Stomach (tissue), 9 donors: ENCODE data around the gene MAGEA4. TPM values are rescaled to one million over a fixed set of nuclear protein-coding genes. Genes with fewer than 3 reads are reported as not detected.

ENCODE experiments used
- DNase-seq, 2 donors: peaks; one replicate each; pipeline versions ENCODE4 v3.0.0 to v3.0.0-alpha.2; 2013 to 2019
- H3K27ac ChIP-seq, 5 donors: fragments of 200-600 bp in 4 of 5; sonication (generic) in 4 of 5; one replicate each; pipeline ENCODE4 v1.5.1; 2013 to 2019; ENCODE audit warnings: mild to moderate bottlenecking in 1 of 5, moderate library complexity in 1 of 5
- H3K27me3 ChIP-seq, 3 donors: fragments of 200-600 bp; sonication (generic); one replicate each; pipeline ENCODE4 v1.5.1; 2017 to 2019; ENCODE audit warnings: mixed run types in 1 of 3
- H3K36me3 ChIP-seq, 4 donors: fragments of 200-600 bp; sonication (generic); 1 replicate in 3 of 4; 2 replicates in 1 of 4; pipeline ENCODE4 v1.5.1; 2016 to 2019
- H3K4me1 ChIP-seq, 4 donors: fragments of 200-600 bp; sonication (generic); one replicate each; pipeline ENCODE4 v1.5.1; 2016 to 2019
- H3K4me3 ChIP-seq, 4 donors: fragments of 200-600 bp; sonication (generic) in 3 of 4; one replicate each; pipeline ENCODE4 v1.5.1; 2016 to 2019; ENCODE audit warnings: mild to moderate bottlenecking in 1 of 4
- H3K9me3 ChIP-seq, 4 donors: fragments of 200-600 bp; sonication (generic); one replicate each; pipeline ENCODE4 v1.5.1; 2016 to 2019
- EP300 ChIP-seq: sonication (generic); formaldehyde crosslinking; IDR thresholded peaks from one replicate; pipeline ENCODE4 v1.6.1; 2017; ENCODE audit warnings: antibody characterized with exemption
- POLR2A ChIP-seq, 4 donors: fragments of 450-650 bp; IDR thresholded peaks; one replicate each; pipeline ENCODE4 v1.6.1; 2016; ENCODE audit warnings: antibody characterized with exemption in 4 of 4, control low read depth in 2 of 4, mild to moderate bottlenecking in 1 of 4, moderate library complexity in 1 of 4
- POLR2AphosphoS5 ChIP-seq, 3 donors: sonication (generic); formaldehyde crosslinking; IDR thresholded peaks; one replicate each; pipeline ENCODE4 v1.6.1; 2016; ENCODE audit warnings: antibody characterized with exemption in 3 of 3
- WGBS, 5 donors: extraction: QIAGEN DNeasy Blood & Tissue Kit in 3 of 5; methylation state at CpG; one replicate each; pipeline versions ENCODE4 v1.1.5 to v1.1.7; 2013 to 2018; 5-methylcytosine and 5-hydroxymethylcytosine counted together
- intact Hi-C: fragments of 100-400 bp; cut with DNase I; formaldehyde crosslinking; loops from one replicate; pipeline ENCODE4 v1.15.1; 2023; ENCODE audit warnings: low total_unique reads
- polyA plus RNA-seq, 3 donors: library from polyadenylated mRNA; stranded (reverse); fragments of 200-250 nt; gene quantifications; one replicate each; pipeline ENCODE4 v1.2.3, GENCODE V29; 2013
- total RNA-seq, 5 donors: library from RNA; depleted of rRNA; stranded (reverse); fragments of >200 nt; gene quantifications; one replicate each; pipeline versions ENCODE4 v1.1.0 to v1.2.3, GENCODE V29; 2014 to 2016
- TF ChIP-seq, protein P1 (sequence below), 7 experiments: fragments of 450-650 bp in 4 of 7; fragments of 200-600 bp in 3 of 7; sonication (generic) in 3 of 7; IDR thresholded peaks; one replicate each; pipeline ENCODE4 v1.5.1; 2016 to 2019; ENCODE audit warnings: antibody characterized with exemption in 7 of 7, control low read depth in 2 of 7, mild to moderate bottlenecking in 1 of 7
- donor health status: healthy with polysubstance abuse.
- donor health status: Bipolar disorder and iron deficiency.
- donor health status: healthy.

The MAGEA4 gene
- total and polyA plus RNA-seq, 8 donors: not detected

DNA sequence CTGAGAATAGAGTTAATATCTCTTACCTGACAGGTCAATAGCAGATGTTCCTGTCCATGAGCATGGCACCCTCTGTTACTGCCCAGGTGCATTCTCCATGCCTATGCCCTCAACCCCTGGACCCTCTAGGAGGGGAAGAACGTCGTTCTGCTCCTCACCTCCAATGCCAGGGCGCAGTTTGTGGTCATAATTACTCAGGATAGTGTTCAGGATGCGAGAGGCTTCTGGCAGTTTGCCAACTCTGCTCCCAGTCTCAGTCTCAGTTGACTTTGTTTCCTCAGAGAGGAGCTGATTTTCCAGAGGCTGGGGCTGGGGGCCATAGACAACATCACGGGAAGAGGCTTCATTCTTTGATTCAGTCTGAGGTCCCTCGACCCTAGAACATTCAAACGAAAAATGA lies 57.3 kb downstream of the MAGEA4 start:
- Histone ChIP-seq H3K9me3 (peaks cover 0 to 6% (median 0%) of the 10 kb centered on the region in 4 donors), H3K27ac (peak overlapping the region in 1 of 5 donors; percentile 5), H3K27me3 (peaks cover 0 to 19% (median 17%) of the 10 kb centered on the region in 3 donors), H3K36me3 (peaks cover 0 to 6% (median 0%) of the 10 kb centered on the region in 4 donors), H3K4me1 (peaks cover 0 to 10% (median 0%) of the 10 kb centered on the region in 4 donors), H3K4me3 (no peak overlapping the region)
- intact Hi-C loops: no loop called here
- no peak for DNase-seq
- 41 to 70% (median 65%) methylated on average over 2 to 7 of the region's 7 CpGs for WGBS, 5 donors
- no peak for TF ChIP-seq POLR2A (IDR thresholded peaks at IDR 0.05)
- TF ChIP-seq, protein P1, sequence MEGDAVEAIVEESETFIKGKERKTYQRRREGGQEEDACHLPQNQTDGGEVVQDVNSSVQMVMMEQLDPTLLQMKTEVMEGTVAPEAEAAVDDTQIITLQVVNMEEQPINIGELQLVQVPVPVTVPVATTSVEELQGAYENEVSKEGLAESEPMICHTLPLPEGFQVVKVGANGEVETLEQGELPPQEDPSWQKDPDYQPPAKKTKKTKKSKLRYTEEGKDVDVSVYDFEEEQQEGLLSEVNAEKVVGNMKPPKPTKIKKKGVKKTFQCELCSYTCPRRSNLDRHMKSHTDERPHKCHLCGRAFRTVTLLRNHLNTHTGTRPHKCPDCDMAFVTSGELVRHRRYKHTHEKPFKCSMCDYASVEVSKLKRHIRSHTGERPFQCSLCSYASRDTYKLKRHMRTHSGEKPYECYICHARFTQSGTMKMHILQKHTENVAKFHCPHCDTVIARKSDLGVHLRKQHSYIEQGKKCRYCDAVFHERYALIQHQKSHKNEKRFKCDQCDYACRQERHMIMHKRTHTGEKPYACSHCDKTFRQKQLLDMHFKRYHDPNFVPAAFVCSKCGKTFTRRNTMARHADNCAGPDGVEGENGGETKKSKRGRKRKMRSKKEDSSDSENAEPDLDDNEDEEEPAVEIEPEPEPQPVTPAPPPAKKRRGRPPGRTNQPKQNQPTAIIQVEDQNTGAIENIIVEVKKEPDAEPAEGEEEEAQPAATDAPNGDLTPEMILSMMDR (IDR thresholded peaks at IDR 0.05): no peak
- no peak for TF ChIP-seq POLR2AphosphoS5 (IDR thresholded peaks at IDR 0.05)
- TF ChIP-seq EP300: no peak

- Histone ChIP-seq H3K27me3 (peaks cover 0 to 23% (median 19%) of the 10 kb centered on the region in 3 donors), H3K9me3 (peaks cover 0 to 6% (median 0%) of the 10 kb centered on the region in 4 donors), H3K4me3 (no peak overlapping the region), H3K36me3 (peaks cover 0 to 6% (median 0%) of the 10 kb centered on the region in 4 donors), H3K4me1 (peaks cover 0 to 10% (median 0%) of the 10 kb centered on the region in 4 donors), H3K27ac (peak overlapping the region in 1 of 5 donors; percentile 5)
- WGBS, 5 donors: 55 to 76% (median 68%) methylated on average over 6 of the region's 6 CpGs
- TF ChIP-seq POLR2AphosphoS5 (IDR thresholded peaks at IDR 0.05) (no peak), POLR2A (IDR thresholded peaks at IDR 0.05) (no peak), EP300 (no peak)
- TF ChIP-seq, protein P1 (IDR thresholded peaks at IDR 0.05): no peak
- DNase-seq: peak; percentile 21 to 29
- intact Hi-C loops: no loop called here
Observed at GRCh38 chrX:151970661-151971060, 58.0 kb downstream of the MAGEA4 start.

DNA sequence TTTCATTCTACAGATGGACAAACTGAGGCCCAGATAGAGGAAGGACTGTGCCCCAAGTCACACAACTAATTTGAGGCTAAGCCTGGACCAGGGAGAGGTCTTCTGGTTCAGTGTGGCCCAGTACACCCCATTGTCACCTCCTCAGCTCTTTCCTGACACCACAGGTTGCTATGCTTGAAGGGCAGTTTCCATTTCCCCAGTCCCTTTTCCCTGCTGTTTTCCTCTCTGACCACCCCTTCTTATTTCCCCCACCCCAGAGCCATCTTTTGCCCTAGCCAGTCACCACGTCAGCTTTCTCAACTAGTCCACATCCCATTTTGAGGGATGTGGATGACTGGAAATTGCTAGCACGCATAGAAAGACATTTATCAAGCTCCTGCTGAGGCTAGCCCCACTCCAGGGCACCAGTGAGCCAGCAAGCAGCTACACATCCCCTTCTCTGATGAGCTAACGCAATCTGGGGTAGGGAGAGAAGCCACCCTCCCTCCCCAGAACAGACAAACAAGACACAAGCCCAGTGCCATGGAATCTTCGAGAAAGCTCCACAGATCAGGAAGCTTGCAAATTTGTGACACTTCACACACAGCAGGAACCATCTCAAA lies 60.5 kb downstream of the MAGEA4 start:
- Histone ChIP-seq H3K4me3 (peak overlapping the region; percentile 45 to 49 (median 48)), H3K27me3 (peaks cover 0 to 24% (median 23%) of the 10 kb centered on the region in 3 donors), H3K36me3 (peaks cover 0 to 5% (median 0%) of the 10 kb centered on the region in 4 donors), H3K27ac (peak overlapping the region in 3 of 5 donors; percentile 68 to 75 (median 71)), H3K4me1 (peaks cover 0 to 10% (median 0%) of the 10 kb centered on the region in 4 donors), H3K9me3 (peaks cover 0 to 1% (median 0%) of the 10 kb centered on the region in 4 donors)
- DNase-seq: peak in 1 of 2 donors; percentile 4
- intact Hi-C loops: no loop called here
- TF ChIP-seq POLR2AphosphoS5 (IDR thresholded peaks at IDR 0.05): no peak
- TF ChIP-seq EP300: no peak
- TF ChIP-seq, protein P1 (IDR thresholded peaks at IDR 0.05): no peak
- TF ChIP-seq POLR2A (IDR thresholded peaks at IDR 0.05): no peak
- WGBS, 5 donors: 41 to 59% (median 54%) methylated on average over 4 of the region's 4 CpGs

DNA sequence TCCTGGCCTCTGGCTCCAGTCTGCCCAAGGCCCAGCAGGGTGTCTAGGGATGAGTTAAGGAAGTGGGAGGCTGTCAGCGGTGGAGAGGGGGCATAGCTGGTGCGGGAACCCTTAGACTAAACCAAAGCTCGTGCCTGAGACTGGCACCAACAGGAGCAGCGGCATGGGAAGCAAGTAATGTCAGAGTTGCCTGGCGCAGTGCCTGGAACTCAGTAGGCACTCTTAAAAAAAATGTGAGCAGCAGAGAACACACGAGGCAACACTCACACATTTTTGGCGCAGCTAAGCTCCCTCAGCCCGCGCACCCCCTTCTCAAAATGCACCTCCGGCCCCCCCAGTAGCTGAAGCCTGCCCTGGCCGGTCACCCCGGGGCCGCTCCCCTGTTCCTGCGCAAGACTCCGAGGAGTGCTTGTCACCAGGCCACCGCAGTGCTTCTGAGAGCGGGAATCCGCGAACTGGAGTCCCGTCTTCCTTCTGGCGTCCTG lies 61.2 kb downstream of the MAGEA4 start:
- TF ChIP-seq, protein P1 (IDR thresholded peaks at IDR 0.05): no peak
- no peak for TF ChIP-seq POLR2AphosphoS5 (IDR thresholded peaks at IDR 0.05)
- no peak for TF ChIP-seq POLR2A (IDR thresholded peaks at IDR 0.05)
- no peak for TF ChIP-seq EP300
- Histone ChIP-seq H3K27me3 (peaks cover 0 to 24% (median 23%) of the 10 kb centered on the region in 3 donors), H3K4me3 (peak overlapping the region; percentile 45 to 49 (median 48))

More for the DNA sequence above, 61.2 kb downstream of the MAGEA4 start:
- peak overlapping the region in 4 of 5 donors; percentile 64 to 75 (median 70) for H3K27ac ChIP-seq
- no peaks in the 10 kb centered on the region for H3K36me3 ChIP-seq
- peaks cover 0 to 10% (median 0%) of the 10 kb centered on the region in 4 donors for H3K4me1 ChIP-seq
- no peaks in the 10 kb centered on the region for H3K9me3 ChIP-seq
- intact Hi-C loops: no loop called here
- 7 to 46% (median 10%) methylated on average over 6 to 21 of the region's 21 CpGs for WGBS, 5 donors
- peak in 1 of 2 donors; percentile 39 for DNase-seq

Other genes starting within 250 kb of the MAGEA4 start
- 1 to 10 TPM in 1 of 5 donors, under 1 TPM in 1, not detected in 3; 0.14 to 7.3 TPM for gene PRRG3, start 217.4 kb upstream of the MAGEA4 start, total RNA-seq
- gene PRRG3, start 217.4 kb upstream of the MAGEA4 start, polyA plus RNA-seq: under 1 TPM; 0.10 to 0.15 (median 0.12) TPM
- gene FATE1, start 196.9 kb upstream of the MAGEA4 start, total RNA-seq: not detected
- under 1 TPM in 1 of 3 donors, not detected in 2; 0.31 TPM for gene FATE1, start 196.9 kb upstream of the MAGEA4 start, polyA plus RNA-seq
- not detected for gene CNGA2, start 178.1 kb upstream of the MAGEA4 start, total RNA-seq
- not detected for gene CNGA2, start 178.1 kb upstream of the MAGEA4 start, polyA plus RNA-seq
- gene GABRE, start 61.8 kb downstream of the MAGEA4 start, total RNA-seq: 1,000 to 10,000 TPM in 1 of 5 donors, 10 to 100 TPM in 2, 1 to 10 TPM in 2; 6.2 to 1,253 (median 11.9) TPM
- 10 to 100 TPM in 1 of 3 donors, under 1 TPM in 2; 0.37 to 29.4 (median 0.61) TPM for gene GABRE, start 61.8 kb downstream of the MAGEA4 start, polyA plus RNA-seq
- gene MAGEA10, start 225.7 kb downstream of the MAGEA4 start, total RNA-seq: not detected
- gene MAGEA10, start 225.7 kb downstream of the MAGEA4 start, polyA plus RNA-seq: not detected